ENCODE results near the gene NEMP1.

Gene NEMP1

DNA sequence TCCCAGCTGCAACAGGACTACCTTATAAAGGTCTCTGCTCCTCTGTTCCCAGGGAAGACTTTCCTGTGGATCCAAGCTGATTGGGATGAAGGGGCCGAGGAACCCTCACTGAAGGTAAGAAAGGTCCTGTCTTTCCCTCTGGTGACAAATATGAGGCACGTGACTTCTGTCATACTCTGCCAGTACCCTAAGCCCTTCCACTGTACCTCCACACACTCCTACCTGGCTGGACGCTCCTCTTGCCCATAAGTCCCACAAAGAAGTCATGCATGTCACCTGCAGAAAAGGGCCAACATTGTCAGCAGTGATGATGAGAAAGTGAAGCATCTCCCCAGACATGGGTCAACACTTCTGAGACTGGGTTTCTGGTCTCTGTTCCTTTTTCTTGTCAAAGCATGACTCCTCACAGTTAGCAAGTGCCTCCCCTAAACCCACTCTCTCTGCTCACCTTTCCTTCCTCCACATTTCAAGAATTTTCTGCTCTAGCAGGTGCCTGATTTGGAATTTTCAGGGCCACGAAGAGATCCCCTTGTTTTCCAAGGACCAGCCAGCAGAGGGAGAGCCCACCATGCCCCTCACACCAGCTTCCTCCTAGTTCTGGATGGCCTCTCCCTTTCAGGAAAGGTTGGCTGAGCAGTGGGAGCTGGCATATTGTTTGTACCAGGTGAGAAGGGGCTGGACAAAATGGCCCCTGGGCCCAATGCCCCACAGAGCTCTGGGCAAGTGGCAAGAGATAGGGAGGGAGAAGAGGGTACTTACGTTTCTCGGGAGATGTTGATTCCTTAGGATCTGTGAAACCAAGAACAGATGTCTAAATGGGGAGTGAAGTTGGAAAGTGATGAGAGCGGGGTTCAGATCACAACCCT lies 65.8 kb downstream of the NEMP1 start:
- Histone ChIP-seq H3K9me3 (ENCODE audit: insufficient read depth, low read depth, low read length) (no peaks in the 10 kb centered on the region), H3K36me3 (ENCODE audit: insufficient read depth, low read length) (no peaks in the 10 kb centered on the region), H3K4me3 (ENCODE audit: low read length) (no peak overlapping the region), H3K27ac (ENCODE audit: low read depth, low read length) (no peak overlapping the region), H3K9ac (ENCODE audit: low read depth, low read length) (no peak overlapping the region), H3K4me1 (ENCODE audit: insufficient read depth, low read length) (peaks cover 31% of the 10 kb centered on the region), H3K27me3 (ENCODE audit: insufficient read depth, low read length) (no peaks in the 10 kb centered on the region)
- WGBS, result 83% methylated on average over 7 of the region's 7 CpGs

DNA sequence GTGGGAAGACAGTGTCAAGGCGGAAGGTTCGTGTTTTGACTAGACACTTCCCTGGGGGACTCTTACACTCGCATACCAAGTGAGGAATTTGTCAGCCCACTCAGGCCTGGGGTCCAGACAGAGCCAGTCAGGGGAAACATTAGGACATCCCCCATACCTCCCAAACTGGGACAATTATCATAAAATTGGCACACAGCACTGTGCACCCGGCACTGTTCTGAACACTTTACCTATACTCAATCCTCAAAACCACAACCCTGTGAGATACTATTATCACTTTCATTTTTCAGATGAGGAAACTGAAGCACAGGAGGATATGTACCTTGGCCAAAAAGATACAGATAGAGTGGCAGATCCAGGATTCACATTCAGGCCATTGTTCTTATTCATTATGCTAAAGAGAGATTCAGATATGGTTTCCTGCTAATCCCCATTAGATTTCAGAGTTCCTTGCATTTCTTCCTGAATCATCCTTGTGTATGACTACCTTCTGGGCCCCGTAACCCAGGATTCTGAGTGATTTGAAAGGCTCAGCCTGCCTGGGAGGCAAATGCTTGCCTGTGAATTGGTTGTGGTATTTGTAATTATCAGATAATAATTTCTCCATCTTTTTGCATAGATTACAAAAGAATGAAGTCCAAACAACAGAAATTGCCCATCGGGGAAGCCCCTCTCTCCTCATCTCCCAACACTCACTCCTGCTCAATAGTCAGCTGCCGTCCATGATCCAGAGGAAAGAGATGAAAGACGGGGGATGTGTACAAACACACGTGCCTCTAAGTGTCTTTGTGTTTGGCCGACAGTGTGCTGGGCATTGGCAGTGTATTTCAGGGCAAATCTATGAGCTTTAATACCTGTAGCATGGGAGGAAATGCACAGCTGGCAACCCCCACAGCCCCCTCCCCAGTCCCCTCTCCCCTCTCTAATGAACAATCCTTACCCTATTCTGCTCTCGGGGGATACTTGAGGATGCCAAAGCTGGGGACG lies 66.9 kb downstream of the NEMP1 start:
- WGBS, result 84% methylated on average over 12 of the region's 12 CpGs
- H3K36me3 ChIP-seq (ENCODE audit: insufficient read depth, low read length), result no peaks in the 10 kb centered on the region
- no peaks in the 10 kb centered on the region for H3K9me3 ChIP-seq (ENCODE audit: insufficient read depth, low read depth, low read length)
- H3K4me3 ChIP-seq (ENCODE audit: low read length), result no peak overlapping the region
- no peak overlapping the region for H3K9ac ChIP-seq (ENCODE audit: low read depth, low read length)
- H3K4me1 ChIP-seq (ENCODE audit: insufficient read depth, low read length), result peaks cover 31% of the 10 kb centered on the region
- H3K27me3 ChIP-seq (ENCODE audit: insufficient read depth, low read length), result no peaks in the 10 kb centered on the region
- no peak overlapping the region for H3K27ac ChIP-seq (ENCODE audit: low read depth, low read length)

GRCh38 chr12:57010627-57011247 lies 67.9 kb downstream of the NEMP1 start:
- H3K9ac ChIP-seq (ENCODE audit: low read depth, low read length), result no peak overlapping the region
- H3K27me3 ChIP-seq (ENCODE audit: insufficient read depth, low read length), result no peaks in the 10 kb centered on the region
- H3K4me3 ChIP-seq (ENCODE audit: low read length), result no peak overlapping the region
- no peak overlapping the region for H3K27ac ChIP-seq (ENCODE audit: low read depth, low read length)
- H3K4me1 ChIP-seq (ENCODE audit: insufficient read depth, low read length), result peaks cover 29% of the 10 kb centered on the region
- no peaks in the 10 kb centered on the region for H3K36me3 ChIP-seq (ENCODE audit: insufficient read depth, low read length)
- 80% methylated on average over 4 of the region's 4 CpGs for WGBS
- H3K9me3 ChIP-seq (ENCODE audit: insufficient read depth, low read depth, low read length), result no peaks in the 10 kb centered on the region

- Histone ChIP-seq H3K9me3 (ENCODE audit: insufficient read depth, low read depth, low read length) (no peaks in the 10 kb centered on the region), H3K4me1 (ENCODE audit: insufficient read depth, low read length) (peaks cover 34% of the 10 kb centered on the region), H3K9ac (ENCODE audit: low read depth, low read length) (no peak overlapping the region), H3K27ac (ENCODE audit: low read depth, low read length) (no peak overlapping the region), H3K4me3 (ENCODE audit: low read length) (no peak overlapping the region), H3K27me3 (ENCODE audit: insufficient read depth, low read length) (no peaks in the 10 kb centered on the region), H3K36me3 (ENCODE audit: insufficient read depth, low read length) (no peaks in the 10 kb centered on the region)
- WGBS, result 87% methylated on average over 5 of the region's 5 CpGs
These were observed 68.5 kb downstream of the NEMP1 start for GRCh38 chr12:57009949-57010626.

DNA sequence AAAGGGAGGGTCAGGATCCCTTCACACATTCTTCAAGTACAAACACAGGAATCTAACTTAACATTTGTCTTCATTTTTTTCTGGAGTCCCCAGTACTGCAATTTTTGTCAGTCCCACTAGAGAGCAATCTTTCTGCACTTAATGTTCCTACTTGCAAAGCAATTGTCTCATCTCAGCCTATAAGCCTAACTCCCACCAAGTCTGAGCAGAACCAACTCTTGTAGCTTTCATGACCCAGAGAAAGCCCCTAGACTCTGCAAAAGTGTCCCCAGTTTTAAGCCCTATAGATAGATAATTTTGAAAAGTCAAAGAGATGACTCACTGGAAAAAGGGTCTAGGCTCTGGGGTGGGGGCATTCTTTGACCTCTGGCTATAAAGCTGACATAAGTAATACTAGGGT lies 70.4 kb downstream of the NEMP1 start:
- Histone ChIP-seq H3K4me1 (ENCODE audit: insufficient read depth, low read length) (peaks cover 34% of the 10 kb centered on the region), H3K27me3 (ENCODE audit: insufficient read depth, low read length) (no peaks in the 10 kb centered on the region), H3K9ac (ENCODE audit: low read depth, low read length) (no peak overlapping the region), H3K27ac (ENCODE audit: low read depth, low read length) (no peak overlapping the region), H3K4me3 (ENCODE audit: low read length) (no peak overlapping the region), H3K36me3 (ENCODE audit: insufficient read depth, low read length) (peaks cover 18% of the 10 kb centered on the region), H3K9me3 (ENCODE audit: insufficient read depth, low read depth, low read length) (no peaks in the 10 kb centered on the region)

GRCh38 chr12:57006809-57007475 lies 71.6 kb downstream of the NEMP1 start:
- Histone ChIP-seq H3K4me3 (ENCODE audit: low read length) (peak overlapping the region; percentile 36), H3K4me1 (ENCODE audit: insufficient read depth, low read length) (peaks cover 34% of the 10 kb centered on the region), H3K27ac (ENCODE audit: low read depth, low read length) (no peak overlapping the region), H3K9ac (ENCODE audit: low read depth, low read length) (no peak overlapping the region), H3K9me3 (ENCODE audit: insufficient read depth, low read depth, low read length) (no peaks in the 10 kb centered on the region), H3K27me3 (ENCODE audit: insufficient read depth, low read length) (no peaks in the 10 kb centered on the region), H3K36me3 (ENCODE audit: insufficient read depth, low read length) (peaks cover 30% of the 10 kb centered on the region)
- 81% methylated on average over 9 of the region's 10 CpGs for WGBS

DNA sequence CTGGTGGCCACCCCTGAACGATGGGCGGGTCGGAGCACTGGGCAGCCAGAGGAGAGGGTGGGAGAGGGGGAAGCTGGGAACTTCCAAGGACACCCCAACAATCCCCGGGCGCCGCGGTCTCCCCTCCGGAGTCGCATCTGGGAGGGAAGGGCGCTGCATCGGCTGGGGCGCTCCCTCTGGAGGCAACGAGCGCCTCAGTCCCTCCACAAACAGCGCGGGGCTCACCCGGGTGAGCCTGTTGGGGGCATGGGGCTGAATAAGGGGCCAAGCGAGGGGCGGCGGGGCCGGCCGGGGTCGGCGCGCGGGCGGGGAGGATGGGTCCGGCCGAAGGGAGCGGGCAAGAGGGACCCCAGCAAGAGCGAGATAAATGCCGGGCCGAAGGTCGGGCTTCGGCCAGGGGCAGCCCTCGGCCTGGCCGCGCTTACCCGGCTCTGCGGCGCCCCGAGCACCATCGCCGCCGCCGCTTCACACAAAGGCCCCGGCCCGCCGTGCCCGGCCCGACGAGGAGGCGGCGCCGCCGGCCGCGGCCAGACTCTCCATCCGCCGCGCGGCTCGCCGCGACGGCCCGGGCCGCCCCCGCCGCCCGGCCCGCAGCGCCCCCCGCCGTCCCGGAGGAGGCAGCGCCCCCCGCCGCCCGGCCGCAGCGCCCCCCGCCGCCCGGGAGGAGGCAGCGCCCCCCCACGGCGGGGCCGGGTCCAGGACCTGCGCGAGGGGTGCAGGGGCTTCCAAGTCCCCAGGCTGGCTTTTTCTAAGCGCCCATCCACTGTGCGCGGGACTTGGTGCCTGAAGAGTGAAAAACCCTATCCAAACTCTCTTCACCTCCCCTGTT lies 72.4 kb downstream of the NEMP1 start, which contains the start of gene ZBTB39:
TSS of gene ZBTB39 (minus strand) at position 567 of the 829 bp plus-strand sequence. CDS start 1,629 bp downstream, outside the sequence.
- H3K27me3 ChIP-seq (ENCODE audit: insufficient read depth, low read length), result no peaks in the 10 kb centered on the region
- H3K4me1 ChIP-seq (ENCODE audit: insufficient read depth, low read length), result peaks cover 30% of the 10 kb centered on the region; the same call in 1 of the 2 replicates
- peak within 1 kb of the TSS; percentile 92 for H3K9ac ChIP-seq (ENCODE audit: low read depth, low read length)
- under 1% methylated on average over 94 of the region's 94 CpGs for WGBS
- no peaks in the 10 kb centered on the region for H3K9me3 ChIP-seq (ENCODE audit: insufficient read depth, low read depth, low read length)
- H3K27ac ChIP-seq (ENCODE audit: low read depth, low read length), result peak within 1 kb of the TSS; percentile 56
- H3K4me3 ChIP-seq (ENCODE audit: low read length), result peak within 1 kb of the TSS; percentile 94
- H3K36me3 ChIP-seq (ENCODE audit: insufficient read depth, low read length), result peaks cover 37% of the 10 kb centered on the region

All from HUES64 (cell line).